NCI-H1436 (cell line): ENCODE measurements around the gene LATS2.

ENCODE experiments used
- DNase-seq: peaks from one replicate; lab custom pipeline; 2025; lab: John Stamatoyannopoulos, UW

LATS2 gene

DNA sequence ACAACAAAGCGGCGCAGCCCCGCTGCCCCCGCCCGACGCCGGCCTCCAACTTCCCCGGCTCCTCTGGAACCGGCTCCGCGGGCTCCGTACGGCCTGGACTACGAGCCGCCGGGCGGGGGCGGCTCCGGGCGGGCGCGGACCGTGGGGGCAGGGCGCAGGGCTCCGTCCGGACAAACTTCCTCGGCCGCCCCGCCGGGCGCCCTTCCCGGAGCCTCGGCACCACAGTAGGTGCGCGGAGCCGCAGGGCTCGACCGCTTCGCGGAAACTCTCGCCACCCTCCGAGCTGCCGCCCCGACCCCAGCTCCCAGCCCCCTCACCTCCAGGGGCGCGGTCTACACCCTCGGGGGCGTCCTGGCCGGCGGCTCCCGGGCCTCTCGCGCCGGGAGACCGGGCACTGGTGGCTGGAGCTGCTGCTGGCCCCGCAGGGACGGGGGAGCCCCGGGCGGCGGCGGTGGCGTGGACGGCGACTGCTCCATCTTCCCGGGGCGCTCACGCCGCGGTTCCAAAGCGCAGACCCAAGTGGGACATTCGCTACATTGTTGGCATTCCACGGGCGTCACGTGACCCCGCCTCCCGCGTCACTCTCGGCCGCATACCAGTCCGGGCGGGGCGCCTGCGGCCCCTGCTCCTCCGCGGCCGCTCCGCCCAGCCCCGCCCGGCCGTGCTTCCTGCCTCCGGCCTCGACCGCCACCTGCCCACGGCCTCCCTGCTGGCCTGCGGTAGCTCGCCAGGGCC is at the start of gene LATS2:
Gene LATS2, minus strand, starts transcription at position 558 of the 735 bp plus-strand sequence. CDS start 15,560 bp downstream, outside the sequence.
- no peak for DNase-seq

DNA sequence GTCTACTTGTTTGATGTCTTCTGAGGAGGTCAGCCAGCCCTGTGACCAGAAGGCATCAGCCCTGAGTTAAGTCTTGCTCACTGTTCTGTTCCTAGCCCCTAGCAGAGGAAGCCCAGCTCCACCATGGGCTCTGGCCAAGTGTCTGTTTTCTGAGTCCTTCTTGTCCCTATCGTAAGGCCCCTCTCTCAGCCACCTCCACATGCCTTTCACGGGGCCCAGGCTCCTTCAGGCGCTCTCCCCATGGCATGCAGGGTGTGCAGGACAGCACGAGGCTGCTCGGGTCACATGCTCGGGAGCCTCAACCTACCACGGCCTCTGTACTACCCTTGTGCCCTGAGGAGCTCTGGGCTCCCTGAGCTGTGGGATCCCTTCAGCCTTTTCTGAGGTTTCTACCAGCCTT is 47.8 kb upstream of the LATS2 start:
- no peak for DNase-seq

DNA sequence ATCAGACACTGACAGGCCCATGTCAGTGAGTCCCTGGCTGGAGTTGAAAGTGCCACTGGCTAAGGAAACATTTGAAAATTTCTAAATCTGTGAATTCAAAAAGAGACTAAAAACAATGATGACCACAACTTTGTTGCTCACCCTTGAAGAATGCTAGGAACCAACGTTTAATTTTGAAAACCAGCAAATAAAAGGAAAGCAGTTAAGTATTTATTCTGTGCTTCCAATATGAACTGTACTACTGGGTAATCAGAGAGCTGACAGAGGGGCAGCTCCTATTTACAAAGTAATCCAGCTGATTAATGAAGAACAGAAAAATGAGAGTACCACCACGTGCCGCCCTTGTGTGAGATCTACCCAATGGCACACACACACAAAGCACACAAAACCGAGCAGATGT is 44.7 kb upstream of the LATS2 start:
- no peak for DNase-seq

DNA sequence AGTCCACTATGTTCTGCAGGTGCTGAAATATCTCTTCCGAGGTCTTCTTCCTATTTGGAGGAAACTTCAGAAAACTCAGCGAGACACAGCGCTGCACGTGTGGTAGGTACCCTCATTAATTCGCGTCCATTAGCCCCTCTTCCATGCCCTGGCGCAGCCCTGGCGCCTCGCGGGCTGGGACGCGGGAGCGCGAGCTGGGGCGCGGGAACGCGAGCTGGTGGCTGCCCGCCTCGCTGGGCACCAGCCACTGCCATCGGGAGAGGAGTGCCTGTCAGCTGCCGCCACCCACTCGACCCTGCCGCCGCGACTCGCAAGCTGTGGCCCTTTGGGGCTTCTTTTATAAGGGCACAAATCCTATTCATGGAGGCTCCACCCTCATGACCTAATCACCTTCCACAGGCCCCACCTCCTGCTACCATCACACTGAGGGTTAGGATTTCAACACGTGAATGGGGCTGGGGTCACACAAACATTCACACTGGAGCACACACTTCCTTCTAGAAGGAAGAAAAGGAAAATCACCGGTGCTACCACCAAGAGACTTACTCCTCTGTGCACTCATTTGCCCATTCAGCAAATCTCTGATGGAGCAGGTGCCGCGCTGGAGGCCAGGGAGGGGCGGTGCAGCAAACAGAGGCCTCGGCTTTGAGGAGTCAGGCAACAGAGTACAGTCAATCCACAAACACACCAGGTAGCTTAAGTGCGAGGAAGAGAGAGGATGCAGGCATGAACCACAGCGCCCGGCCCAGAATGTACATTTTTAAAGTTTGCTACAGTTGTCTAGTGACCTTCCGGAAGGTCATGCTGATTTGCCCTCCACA is 43.0 kb upstream of the LATS2 start:
- no peak for DNase-seq

DNA sequence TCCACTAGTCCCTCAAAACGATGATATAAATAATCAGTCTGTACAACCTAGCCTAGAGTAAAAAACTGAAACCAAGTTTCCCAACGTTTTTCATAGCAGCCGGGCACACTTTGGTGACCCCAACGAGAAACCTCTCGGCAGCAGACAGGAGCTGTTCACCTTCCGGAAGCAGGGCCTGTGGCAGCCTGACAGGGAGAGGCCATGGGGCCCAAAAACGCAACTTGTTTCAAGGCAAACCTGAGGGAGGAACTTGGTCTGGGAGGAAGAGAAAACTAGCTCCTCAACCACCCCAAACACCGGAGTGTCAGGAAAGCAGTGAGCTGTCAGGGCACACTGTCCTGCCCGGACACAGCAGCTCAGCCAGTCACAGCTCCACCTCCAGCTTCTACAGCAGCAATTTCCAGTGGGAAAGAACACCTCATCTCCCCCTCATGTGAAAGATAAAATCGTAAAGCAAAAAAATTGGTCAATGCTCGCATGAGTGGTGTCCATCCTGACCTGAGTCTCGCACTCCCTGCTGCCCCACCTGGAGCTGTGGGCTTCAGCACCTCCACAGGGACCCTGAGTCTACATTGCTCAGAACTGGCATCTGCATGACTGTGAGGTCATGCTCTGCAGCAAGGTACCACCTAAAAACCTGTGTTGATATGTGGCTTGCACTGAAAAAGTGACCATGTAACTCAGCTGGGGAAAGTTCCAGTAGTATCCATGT is 40.6 kb upstream of the LATS2 start:
- no peak for DNase-seq

DNA sequence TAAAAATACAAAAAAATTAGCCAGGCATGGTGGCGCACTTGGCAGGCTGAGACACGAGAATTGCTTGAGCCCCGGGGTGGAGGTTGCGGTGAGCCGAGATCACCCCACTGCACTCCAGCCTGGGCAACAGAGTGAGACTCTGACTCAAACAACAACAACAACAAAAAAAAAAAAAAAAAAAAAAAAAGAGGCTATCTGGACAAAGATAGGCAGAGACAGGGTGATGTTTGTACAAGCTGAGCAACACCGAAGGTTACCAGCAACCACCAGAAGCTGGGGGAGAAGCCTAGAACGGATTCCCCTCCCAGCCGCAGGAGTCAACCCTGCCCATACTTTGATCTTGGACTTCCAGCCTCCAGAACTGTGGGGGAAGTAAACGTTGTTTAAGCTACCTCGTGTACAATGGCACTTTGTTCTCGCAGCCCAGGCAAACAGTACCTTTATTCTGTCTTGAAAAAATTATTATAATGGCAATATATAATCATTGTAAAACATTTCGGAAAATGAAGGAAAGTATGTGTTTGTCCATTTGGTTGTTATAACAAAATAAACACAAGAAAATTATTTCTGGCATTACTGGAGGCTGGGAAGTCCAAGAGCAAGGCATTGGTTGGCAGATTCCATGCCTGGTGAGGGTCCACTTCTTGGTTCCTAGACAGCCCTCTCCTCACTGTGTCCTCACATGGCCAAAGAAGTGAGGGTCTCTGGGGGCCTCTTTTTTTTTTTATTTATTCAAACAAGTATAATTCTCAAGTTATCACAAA is 39.8 kb upstream of the LATS2 start:
- no peak for DNase-seq

DNA sequence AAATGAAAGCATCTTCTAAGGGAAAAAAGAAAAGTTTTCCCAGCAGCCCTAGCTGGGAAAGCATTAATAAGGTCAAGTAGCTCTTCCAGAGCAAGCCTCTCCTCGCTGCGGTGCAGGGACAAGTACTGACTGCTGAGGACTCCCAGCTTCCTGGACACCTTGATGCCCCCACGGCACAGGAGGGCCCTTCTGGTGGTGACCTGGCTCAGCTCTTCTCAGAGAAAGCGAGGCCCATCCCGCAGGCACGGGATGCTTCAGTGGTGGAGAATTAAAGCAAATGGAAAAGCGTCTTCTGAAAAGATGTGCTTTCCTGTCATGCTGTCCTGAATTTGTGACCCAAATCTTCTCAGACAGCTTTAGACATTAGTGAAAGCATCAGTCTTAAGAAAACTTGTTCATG is 38.8 kb upstream of the LATS2 start:
- no peak for DNase-seq

DNA sequence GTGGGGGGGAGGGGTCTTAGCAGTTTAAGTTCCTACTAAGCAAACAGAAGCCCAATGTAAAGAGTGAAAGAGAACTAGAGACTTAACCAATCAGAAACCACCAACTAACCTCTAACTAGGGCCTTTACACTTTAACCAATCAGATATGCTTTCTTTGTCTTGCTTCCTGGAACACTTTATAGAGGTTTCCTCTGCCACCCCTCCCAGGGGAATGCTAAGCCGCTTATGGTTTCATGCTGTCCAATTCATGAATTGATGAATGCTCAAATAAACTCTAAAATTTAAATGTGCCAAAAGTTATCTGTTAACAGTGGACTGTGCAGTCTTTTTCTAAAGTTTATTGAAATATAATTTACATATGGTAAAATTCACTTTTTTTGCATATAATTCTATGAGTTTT is 33.9 kb upstream of the LATS2 start:
- DNase-seq = no peak

DNA sequence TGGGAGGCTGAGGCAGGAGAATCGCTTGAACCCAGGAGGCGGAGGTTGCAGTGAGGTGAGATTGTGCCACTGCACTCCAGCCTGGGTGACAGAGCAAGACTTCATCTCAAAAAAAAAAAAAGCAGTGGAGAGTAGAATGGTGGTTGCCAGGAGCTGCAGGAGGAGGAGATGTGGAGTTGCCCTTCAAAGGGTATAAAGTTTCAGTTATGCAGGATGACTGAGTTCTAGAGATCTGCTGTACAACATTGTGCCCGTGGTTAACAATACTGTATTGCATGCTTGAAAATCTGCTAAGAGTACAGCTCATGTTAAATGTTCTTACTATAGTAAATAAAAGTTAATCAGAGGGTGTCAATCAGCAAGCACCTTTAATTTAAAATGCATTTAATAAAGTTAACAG is 28.4 kb upstream of the LATS2 start:
- no peak for DNase-seq

DNA sequence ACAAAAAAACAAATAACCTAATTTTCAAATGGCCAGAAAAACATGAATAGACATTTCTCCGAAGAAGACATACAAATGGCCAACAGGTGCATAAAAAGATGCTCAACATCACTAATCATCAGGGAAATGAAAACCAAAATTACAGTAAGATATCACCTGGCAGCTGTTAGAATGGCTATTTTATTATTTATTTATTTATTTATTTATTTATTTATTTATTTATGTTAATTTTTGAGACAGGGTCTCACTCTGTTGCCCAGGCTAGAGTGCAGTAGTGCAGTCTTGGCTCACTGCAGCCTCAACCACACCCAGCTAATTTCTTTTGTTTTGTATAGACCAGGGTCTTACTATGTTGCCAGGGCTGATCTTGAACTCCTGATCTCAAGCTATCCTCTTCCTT is 27.1 kb upstream of the LATS2 start:
- DNase-seq = no peak

DNA sequence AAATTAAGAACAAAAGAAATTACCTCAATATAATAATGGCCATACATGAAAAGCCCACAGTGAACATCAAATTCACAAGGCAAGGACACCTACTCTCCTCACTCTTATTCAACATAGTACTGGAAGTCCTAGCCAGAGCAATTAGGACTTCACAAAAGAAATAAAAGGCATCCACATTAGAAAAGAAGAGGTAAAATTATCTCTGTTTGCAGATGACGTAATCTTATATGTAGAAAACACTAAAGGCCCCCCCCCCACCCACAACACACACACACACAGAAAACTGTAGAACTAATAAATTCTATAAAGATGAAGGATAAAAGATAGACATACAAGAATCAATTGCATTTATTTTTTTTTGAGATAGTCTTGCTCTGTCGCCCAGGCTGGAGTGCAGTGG is 25.5 kb upstream of the LATS2 start:
- no peak for DNase-seq

DNA sequence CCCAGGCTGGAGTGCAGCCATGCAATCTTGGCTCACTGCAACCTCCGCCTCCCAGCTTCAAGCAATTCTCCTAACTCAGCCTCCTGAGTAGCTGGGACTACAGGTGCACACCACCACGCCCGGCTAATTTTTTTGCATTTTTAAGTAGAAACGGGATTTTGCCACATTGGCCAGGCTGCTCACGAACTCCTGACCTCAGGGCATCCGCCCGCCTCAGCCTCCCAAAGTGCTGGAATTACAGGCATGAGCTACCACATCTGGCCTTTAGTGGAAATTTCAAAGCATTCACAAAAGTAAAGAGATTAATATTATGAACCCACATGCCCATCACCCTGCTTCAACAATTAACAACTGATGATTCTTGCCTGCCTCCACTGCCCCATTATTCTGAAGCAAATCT is 20.5 kb upstream of the LATS2 start:
- no peak for DNase-seq

DNA sequence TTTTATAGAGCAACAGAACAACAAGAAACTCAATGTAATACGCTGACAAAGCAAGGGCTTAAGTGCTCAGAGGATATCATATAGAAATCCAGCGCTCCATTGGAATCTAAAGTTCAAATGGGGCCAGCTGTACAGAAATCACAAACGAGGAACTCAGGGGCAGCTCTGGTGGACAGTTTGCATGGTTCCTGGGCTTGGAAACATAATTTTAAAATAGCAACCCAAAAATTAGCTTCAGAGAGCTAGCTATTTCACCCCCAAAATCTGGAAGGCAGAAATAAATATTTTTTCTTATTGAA is 19.2 kb upstream of the LATS2 start:
- DNase-seq = no peak

DNA sequence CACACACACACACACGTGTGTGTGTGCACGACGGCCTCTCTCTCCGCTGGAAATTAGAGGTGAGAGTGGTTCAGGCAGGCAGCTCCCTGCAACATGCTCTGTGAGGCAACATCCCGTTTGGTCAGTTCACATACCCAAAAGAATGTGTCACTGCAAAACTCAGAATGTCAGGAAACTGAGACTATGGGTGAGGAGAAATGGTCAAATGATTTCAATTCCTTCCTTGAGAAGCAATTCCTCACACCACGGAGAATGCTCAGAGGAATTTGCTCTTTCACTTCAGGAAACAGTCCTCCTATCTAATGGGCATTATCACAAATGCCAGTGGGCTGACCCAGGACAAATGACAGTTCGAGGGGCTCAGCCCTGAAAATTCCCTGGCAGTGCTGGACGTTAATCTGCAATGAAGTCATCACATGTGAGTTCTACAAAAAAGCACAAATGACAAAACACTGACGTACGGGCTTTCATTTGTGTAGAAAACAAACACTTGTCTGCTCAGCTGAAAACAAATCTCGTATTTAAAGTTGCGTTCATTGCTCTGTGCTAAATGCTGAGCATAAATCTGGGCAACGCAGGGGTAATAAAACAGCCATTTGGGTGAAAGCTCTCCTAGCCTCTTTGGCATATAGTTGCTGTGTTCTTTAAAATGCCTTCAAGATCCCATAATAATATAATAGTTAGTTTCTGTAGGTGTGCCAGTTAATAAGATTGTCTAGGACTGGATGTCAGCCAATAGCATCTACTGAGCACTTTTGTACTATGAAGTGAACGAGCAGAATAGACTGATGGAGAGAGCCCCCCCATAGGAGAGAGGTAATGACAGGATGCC is 18.6 kb upstream of the LATS2 start:
- no peak for DNase-seq

DNA sequence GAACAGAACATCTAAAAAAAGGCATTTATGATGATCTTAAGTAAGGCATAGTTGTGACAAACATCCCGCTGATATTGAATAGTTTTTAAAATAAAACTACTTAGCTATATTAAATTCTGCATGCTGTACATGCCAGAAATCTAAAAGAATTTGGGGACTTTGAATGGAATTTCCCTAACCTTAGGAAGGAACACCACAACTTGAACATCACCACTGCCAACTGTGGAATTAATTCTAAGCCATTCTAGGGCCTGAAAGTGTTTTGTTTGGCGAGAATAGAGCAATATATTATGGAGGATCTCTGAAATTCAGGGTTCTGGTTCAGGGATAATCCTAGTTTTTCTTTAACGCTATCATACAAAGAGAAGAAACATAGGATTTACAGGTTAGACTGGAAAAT is 17.8 kb upstream of the LATS2 start:
- DNase-seq = no peak

DNA sequence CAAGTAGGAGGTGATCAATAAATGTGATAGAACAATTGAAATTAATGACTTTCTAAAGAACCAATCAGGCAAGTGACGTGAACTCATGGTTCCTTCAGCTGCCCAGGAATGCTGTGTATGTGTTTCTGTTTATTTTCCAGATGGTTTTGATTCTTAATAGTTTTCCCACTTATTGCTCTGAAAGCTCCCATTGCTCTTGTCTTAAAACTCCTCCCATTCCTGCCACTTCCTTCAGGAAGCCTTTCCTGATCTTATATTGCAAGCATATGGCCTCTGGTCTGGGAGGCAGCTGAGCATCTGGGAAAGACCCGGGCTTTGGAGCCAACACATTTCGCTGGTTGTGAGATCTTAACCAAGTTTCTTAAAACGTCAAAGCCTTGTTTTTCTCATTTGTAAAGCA is 17.1 kb upstream of the LATS2 start:
- DNase-seq = no peak

DNA sequence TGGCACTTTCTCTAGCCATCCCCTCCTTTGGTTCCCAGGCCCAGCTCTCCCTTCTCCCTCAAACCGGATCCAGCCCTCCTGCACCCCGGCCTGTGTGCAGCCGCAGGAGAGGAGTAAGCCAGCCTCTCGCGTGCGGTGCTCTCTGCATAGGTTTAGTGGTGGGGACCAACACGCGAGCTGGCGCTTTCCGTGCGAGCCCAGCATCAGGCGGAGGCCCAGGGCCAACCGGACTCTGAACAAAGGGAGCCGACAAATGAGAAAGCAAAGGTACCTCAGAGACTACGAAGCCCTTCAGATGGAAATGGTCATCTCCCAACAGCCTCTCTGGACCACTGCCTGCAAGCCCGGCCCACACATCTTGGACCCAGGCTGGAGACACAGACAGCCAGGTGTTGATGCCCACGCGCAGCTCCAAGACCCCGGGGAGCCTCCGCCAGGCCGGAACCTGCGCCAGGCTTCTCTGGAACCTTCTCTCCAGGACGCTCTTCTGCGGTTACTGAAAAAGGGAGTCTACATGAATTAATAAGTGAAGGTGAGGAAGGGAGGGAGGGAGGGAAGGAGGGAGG is 16.5 kb upstream of the LATS2 start:
- DNase-seq = no peak

DNA sequence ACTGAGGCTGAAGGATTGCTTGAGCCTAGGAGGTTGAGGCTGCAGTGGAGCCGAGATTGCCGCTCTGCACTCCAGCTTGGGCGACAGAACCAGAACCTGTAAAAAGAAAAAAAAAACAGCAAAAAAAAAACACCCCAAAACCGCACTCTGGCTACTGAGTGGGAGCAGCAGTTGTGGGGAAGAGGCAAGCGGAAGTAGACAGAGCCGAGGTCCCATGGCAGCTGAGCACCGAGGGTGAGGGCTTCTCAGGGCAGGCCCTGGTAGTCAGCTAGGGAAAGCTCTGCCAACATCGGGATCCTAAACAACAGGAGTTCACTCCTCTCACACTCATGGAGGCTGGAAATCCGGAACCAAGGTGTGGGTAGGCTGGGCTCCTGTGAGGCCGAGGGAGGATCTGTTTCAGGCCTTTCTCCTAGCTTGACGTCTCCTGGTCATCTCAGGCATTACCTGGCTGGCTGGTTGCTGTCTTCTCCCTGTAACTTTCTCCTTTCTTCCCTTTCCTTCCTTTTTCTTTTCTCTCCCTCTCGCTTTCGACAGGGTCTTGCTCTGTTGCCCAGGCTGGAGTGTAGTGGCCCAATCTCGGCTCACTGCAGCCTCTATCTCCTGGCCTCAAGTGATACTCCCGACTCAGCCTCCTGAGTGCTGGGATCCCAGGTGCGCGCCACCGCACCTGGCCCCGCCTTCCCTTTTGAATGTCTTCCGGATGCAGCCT is 15.8 kb upstream of the LATS2 start:
- no peak for DNase-seq

DNA sequence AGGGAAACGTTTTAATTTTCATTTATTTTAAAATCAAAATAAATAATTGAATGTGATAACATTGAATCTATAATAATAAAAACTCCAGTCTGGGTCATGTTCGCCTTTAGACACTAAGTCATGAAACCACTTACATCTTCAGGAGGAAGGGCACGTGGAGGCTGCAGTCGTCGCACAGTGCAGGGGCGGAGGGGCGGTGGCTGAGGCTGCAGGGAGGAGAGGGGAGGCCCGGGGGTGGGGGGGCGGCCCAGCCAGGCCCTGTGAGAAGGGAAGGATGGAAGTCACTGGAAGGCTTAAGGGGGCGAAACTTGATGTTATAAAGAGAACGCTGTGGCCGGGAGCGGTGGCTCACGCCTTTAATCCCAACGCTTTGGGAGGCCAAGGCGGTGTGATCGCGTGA is 14.9 kb upstream of the LATS2 start:
- no peak for DNase-seq
